Neutrophil (primary cell): ENCODE results near the gene DMWD.

ENCODE experiments used
- H3K27ac ChIP-seq: fragments of 200-600 bp; sonication (generic); 2 replicates; pipeline ENCODE4 v1.5.1; 2016; ENCODE audit warnings: mild to moderate bottlenecking, moderate library complexity
- H3K27me3 ChIP-seq: fragments of 200-600 bp; sonication (generic); 2 replicates; pipeline ENCODE4 v1.6.0; 2016; ENCODE audit warnings: mild to moderate bottlenecking
- H3K36me3 ChIP-seq: fragments of 200-600 bp; sonication (generic); 2 replicates; pipeline ENCODE4 v1.5.1; 2017
- H3K4me1 ChIP-seq, 2 experiments: fragments of 200-600 bp in 1 of 2; sonication (generic) in 1 of 2; 1 replicate in 1 of 2; 2 replicates in 1 of 2; pipeline versions ENCODE4 v1.5.1 to v1.6.1; 2013 to 2016; ENCODE audit warnings: low read depth in 1 of 2, low read length in 1 of 2, mild to moderate bottlenecking in 1 of 2, moderate library complexity in 1 of 2; ENCODE audit not compliant: control insufficient read depth in 1 of 2, insufficient read depth in 1 of 2
- H3K4me3 ChIP-seq, 2 experiments: fragments of 200-600 bp in 1 of 2; sonication (generic) in 1 of 2; 1 replicate in 1 of 2; 2 replicates in 1 of 2; pipeline ENCODE4 v1.5.1; 2013 to 2016; ENCODE audit warnings: low read depth in 1 of 2, low read length in 1 of 2, mild to moderate bottlenecking in 1 of 2, moderate library complexity in 1 of 2
- H3K9me3 ChIP-seq: fragments of 200-600 bp; sonication (generic); 2 replicates; pipeline ENCODE4 v1.5.1; 2016
- CTCF ChIP-seq: fragments of 200-600 bp; sonication (generic); IDR thresholded peaks from 2 replicates; pipeline ENCODE4 v1.5.1; 2016; ENCODE audit warnings: antibody characterized with exemption

The DMWD gene

DNA sequence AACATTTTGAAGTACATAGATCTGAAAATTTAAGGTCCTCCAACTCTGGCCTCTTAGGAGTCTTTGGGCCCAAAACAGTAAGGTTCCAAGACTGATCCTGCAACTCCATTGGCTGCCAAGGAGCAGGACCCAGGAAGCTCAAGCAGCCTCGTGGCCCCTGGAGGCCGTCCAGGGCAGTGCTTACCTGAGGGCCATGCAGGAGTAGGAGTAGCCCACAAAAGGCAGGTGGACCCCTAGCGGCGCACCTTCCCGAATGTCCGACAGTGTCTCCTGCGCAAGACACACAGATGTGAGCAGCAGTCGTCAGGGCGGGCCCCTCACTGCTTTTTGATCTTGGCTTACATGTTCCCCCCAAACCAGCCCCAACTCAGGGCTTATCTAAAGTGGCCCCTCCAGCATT lies 17.9 kb downstream of the DMWD start:
- H3K36me3 ChIP-seq = no peaks in the 10 kb centered on the region
- TF ChIP-seq CTCF = no peak
- H3K4me1 ChIP-seq = peaks cover 16 to 21% of the 10 kb centered on the region in 2 experiments
- H3K9me3 ChIP-seq = no peaks in the 10 kb centered on the region
- H3K4me3 ChIP-seq = no peak overlapping the region
- no peak overlapping the region for H3K27ac ChIP-seq
- H3K27me3 ChIP-seq = peaks cover 99% of the 10 kb centered on the region

DNA sequence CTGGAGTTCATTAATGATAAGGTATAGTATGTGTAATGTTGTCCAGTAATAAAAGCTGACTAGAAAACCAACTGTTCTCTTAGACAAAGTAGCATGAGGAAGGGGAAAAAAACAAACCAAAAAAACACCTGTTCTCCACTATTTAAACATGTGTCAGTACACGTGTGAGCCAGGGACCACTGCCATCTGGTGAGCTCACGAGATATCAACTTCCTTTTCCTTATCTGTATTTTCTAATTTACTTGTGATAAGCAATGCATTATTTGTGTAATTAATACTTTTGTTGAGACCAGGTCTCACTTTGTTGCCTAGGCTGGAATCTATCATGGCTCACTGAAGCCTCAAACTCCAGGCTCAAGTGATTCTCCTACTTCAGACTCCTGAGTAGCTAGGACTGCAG lies 19.3 kb downstream of the DMWD start:
- no peak for TF ChIP-seq CTCF
- H3K9me3 ChIP-seq = no peaks in the 10 kb centered on the region
- peaks cover 99% of the 10 kb centered on the region for H3K27me3 ChIP-seq
- H3K36me3 ChIP-seq = no peaks in the 10 kb centered on the region
- no peak overlapping the region for H3K27ac ChIP-seq
- peaks cover 21 to 25% of the 10 kb centered on the region in 2 experiments for H3K4me1 ChIP-seq
- H3K4me3 ChIP-seq = no peak overlapping the region

GRCh38 chr19:45772912-45773311 lies 19.7 kb downstream of the DMWD start:
- Histone ChIP-seq H3K27me3 (peaks cover 99% of the 10 kb centered on the region), H3K4me1 (peaks cover 26 to 30% of the 10 kb centered on the region in 2 experiments), H3K4me3 (no peak overlapping the region), H3K27ac (no peak overlapping the region), H3K36me3 (no peaks in the 10 kb centered on the region), H3K9me3 (no peaks in the 10 kb centered on the region)
- no peak for TF ChIP-seq CTCF

GRCh38 chr19:45772130-45772840 lies 20.4 kb downstream of the DMWD start:
- H3K4me3 ChIP-seq = no peak overlapping the region
- no peaks in the 10 kb centered on the region for H3K9me3 ChIP-seq
- TF ChIP-seq CTCF = no peak
- H3K4me1 ChIP-seq = peaks cover 29 to 34% of the 10 kb centered on the region in 2 experiments
- H3K36me3 ChIP-seq = no peaks in the 10 kb centered on the region
- no peak overlapping the region for H3K27ac ChIP-seq
- peaks cover 99% of the 10 kb centered on the region for H3K27me3 ChIP-seq

DNA sequence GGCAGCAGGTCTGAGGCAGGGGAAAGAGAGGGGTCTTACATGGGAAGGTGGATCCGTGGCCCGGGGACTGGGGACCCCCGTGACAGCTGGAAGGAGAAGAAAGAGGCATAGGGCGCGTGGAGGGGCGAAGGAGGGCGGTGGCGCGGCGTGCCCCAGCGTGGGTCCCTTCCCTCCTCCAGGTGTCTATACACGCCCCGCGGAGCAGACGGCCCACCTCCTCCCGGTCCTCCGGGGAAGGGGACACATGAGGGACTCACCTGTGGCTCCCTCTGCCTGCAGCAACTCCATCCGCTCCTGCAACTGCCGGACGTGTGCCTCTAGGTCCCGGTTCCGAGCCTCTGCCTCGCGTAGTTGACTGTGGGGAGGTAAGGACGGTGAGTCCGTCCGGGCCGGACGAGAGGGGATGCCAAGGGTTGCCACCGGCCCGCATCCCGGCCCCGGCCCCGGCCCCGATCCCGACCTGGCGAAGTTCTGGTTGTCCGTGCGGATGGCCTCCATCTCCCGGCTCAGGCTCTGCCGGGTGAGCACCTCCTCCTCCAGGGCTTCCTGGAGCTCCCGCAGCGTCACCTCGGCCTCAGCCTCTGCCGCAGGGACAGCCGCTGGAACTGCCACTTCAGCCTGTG lies 21.2 kb downstream of the DMWD start:
- Histone ChIP-seq H3K27ac (no peak overlapping the region), H3K4me3 (no peak overlapping the region), H3K27me3 (peaks cover 99% of the 10 kb centered on the region), H3K9me3 (no peaks in the 10 kb centered on the region), H3K36me3 (no peaks in the 10 kb centered on the region), H3K4me1 (peaks cover 29 to 34% of the 10 kb centered on the region in 2 experiments)
- no peak for TF ChIP-seq CTCF
